WERI-Rb-1 (cell line): ENCODE results near the gene PTPN23.

Experiments
- DNase-seq: peaks from one replicate; pipeline ENCODE4 v3.0.0-alpha.2; 2020
- H3K27ac ChIP-seq: fragments of 250-450 bp; sonication (Bioruptor Pico); 2 replicates; pipeline ENCODE4 v1.5.1; 2020; ENCODE audit warnings: mild to moderate bottlenecking, moderate library complexity
- H3K27me3 ChIP-seq: fragments of 250-450 bp; sonication (Bioruptor Pico); 2 replicates; pipeline ENCODE4 v1.5.1; 2021; ENCODE audit warnings: mild to moderate bottlenecking, low read depth, moderate library complexity; ENCODE audit not compliant: insufficient read depth, severe bottlenecking
- H3K36me3 ChIP-seq: fragments of 250-450 bp; sonication (Bioruptor Pico); 2 replicates; pipeline ENCODE4 v1.5.1; 2020; ENCODE audit warnings: mild to moderate bottlenecking, moderate library complexity
- H3K4me3 ChIP-seq: 2 replicates; pipeline ENCODE4 v1.5.1; 2011; ENCODE audit warnings: low read depth, mild to moderate bottlenecking, control low read depth, low read length
- H3K9me3 ChIP-seq: fragments of 250-450 bp; sonication (Bioruptor Pico); 2 replicates; pipeline ENCODE4 v1.5.1; 2021; ENCODE audit warnings: mild to moderate bottlenecking, moderate library complexity; ENCODE audit not compliant: severe bottlenecking
- TF ChIP-seq, protein P1 (sequence below): IDR thresholded peaks from 2 replicates; pipeline ENCODE4 v1.5.1; 2011; ENCODE audit warnings: low read depth, mild to moderate bottlenecking, control low read depth, inconsistent platforms, low read length

PTPN23 gene

GRCh38 chr3:47342151-47342550 lies 38.7 kb upstream of the PTPN23 start:
- H3K4me3 ChIP-seq: no peak overlapping the region
- no peaks in the 10 kb centered on the region for H3K9me3 ChIP-seq
- no peak for DNase-seq
- H3K27me3 ChIP-seq: no peaks in the 10 kb centered on the region
- H3K36me3 ChIP-seq: peaks cover 44% of the 10 kb centered on the region
- TF ChIP-seq, protein P1, sequence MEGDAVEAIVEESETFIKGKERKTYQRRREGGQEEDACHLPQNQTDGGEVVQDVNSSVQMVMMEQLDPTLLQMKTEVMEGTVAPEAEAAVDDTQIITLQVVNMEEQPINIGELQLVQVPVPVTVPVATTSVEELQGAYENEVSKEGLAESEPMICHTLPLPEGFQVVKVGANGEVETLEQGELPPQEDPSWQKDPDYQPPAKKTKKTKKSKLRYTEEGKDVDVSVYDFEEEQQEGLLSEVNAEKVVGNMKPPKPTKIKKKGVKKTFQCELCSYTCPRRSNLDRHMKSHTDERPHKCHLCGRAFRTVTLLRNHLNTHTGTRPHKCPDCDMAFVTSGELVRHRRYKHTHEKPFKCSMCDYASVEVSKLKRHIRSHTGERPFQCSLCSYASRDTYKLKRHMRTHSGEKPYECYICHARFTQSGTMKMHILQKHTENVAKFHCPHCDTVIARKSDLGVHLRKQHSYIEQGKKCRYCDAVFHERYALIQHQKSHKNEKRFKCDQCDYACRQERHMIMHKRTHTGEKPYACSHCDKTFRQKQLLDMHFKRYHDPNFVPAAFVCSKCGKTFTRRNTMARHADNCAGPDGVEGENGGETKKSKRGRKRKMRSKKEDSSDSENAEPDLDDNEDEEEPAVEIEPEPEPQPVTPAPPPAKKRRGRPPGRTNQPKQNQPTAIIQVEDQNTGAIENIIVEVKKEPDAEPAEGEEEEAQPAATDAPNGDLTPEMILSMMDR: no peak
- H3K27ac ChIP-seq: no peak overlapping the region

DNA sequence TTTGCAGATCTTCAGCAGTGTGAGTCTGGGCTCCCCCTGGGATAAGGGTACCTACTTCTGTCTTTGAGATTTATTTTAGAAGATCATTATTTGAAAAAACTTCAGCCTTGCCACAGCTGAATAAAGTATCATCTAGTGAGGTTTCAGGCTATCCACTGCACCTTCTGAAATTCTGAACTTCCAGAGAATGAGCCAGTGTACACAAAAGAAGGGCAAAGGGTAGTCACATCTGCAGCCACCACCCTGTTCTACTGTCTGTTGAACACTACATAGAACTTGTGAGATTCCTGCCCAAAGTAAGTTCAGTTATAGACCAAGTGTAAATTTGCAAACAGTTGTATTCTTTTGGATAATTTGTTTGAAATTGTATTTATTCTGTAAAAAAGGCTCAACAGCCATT lies 38.0 kb upstream of the PTPN23 start:
- no peak overlapping the region for H3K4me3 ChIP-seq
- H3K27ac ChIP-seq: no peak overlapping the region
- no peaks in the 10 kb centered on the region for H3K27me3 ChIP-seq
- no peak for DNase-seq
- TF ChIP-seq, protein P1: no peak
- no peaks in the 10 kb centered on the region for H3K9me3 ChIP-seq
- H3K36me3 ChIP-seq: peaks cover 37% of the 10 kb centered on the region

- H3K27me3 ChIP-seq: no peaks in the 10 kb centered on the region
- no peak overlapping the region for H3K4me3 ChIP-seq
- no peak overlapping the region for H3K27ac ChIP-seq
- peaks cover 31% of the 10 kb centered on the region for H3K36me3 ChIP-seq
- no peak for DNase-seq
- no peaks in the 10 kb centered on the region for H3K9me3 ChIP-seq
- TF ChIP-seq, protein P1: no peak
Observed at GRCh38 chr3:47343471-47343971, 37.3 kb upstream of the PTPN23 start.

DNA sequence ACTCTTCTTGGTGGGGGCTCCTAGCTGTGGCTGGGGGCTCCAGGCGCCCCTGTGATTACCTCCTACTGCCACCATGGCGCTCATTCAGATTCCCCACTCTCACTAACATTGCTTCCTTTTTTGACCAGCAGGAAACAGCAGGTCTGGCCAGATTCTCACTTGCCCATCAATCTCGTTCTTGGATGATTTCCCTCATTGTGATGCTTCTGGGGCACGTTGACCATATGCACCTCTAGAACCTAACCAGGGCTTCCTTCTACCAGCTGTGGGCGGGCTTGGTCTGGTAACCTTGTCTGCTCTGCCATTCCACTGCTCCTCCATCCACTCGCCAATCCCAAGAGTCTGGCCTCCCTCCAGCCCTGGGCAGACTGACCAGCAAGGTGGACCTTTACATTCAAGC lies 35.9 kb upstream of the PTPN23 start:
- TF ChIP-seq, protein P1: no peak
- Histone ChIP-seq H3K36me3 (peaks cover 18% of the 10 kb centered on the region), H3K27me3 (no peaks in the 10 kb centered on the region), H3K9me3 (no peaks in the 10 kb centered on the region), H3K4me3 (no peak overlapping the region), H3K27ac (no peak overlapping the region)
- DNase-seq: no peak

DNA sequence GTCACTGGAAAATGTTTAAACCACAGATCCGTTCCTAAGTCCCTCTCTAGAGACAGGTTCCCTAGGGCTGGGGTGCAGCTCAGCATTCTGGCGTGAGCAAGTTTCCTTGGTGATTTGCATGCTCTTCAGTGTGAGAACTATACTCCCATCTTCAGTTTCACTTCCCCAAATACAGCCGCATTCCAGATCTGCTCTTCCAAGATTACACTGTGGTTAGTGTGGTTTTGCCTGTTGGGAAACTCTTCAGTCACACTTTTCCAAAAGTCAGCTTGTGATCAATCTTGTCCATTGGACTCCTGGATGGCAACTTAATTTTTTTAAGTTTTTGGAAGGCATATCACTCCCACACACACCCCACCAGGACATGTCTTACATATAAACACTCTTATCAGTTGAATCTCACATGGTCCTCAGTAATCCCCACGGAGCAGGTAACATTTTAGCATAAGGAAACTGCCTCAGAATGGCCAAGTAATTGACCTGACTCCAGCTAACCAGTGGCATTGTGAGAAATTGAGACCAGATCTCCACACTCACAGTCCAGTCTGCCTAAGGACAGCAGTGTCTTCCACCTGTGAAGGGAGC lies 33.5 kb upstream of the PTPN23 start:
- TF ChIP-seq, protein P1: no peak
- Histone ChIP-seq H3K27ac (no peak overlapping the region), H3K4me3 (no peak overlapping the region), H3K36me3 (peaks cover 10% of the 10 kb centered on the region; the same call in 1 of the 2 replicates), H3K27me3 (no peaks in the 10 kb centered on the region), H3K9me3 (no peaks in the 10 kb centered on the region)
- no peak for DNase-seq
